CD8-positive, alpha-beta memory T cell (primary cell): ENCODE results near the gene PIP4P1. TPM values are rescaled to one million over a fixed set of nuclear protein-coding genes. Genes with fewer than 3 reads are reported as not detected.
"Not testable (repeated sequence)": the region's sequence is repeated elsewhere in the genome, so short reads cannot be mapped to it uniquely, and the experiment has no call there.

Experiments
- CTCF ChIA-PET: fragments of 350-600 bp; sonication (Branson Sonifier 250); formaldehyde crosslinking; loops from one replicate; lab custom pipeline; 2021; ENCODE audit warnings: antibody characterized with exemption; lab: Charles Lee
- POLR2A ChIA-PET: fragments of 350-600 bp; sonication (Branson Sonifier 250); formaldehyde crosslinking; loops from one replicate; lab custom pipeline; 2021; ENCODE audit warnings: antibody characterized with exemption; lab: Charles Lee
- DNase-seq, 5 donors: peaks; one replicate each; pipeline versions ENCODE4 v3.0.0 to v3.0.0-alpha.2; 2020 to 2022; ENCODE audit warnings: mixed read lengths in 1 of 5
- H3K27ac ChIP-seq: one replicate; pipeline ENCODE4 v1.7.0; 2013; ENCODE audit warnings: low read depth, mild to moderate bottlenecking, low read length, moderate library complexity
- H3K27me3 ChIP-seq: 2 replicates; pipeline ENCODE4 v1.7.0; 2013; ENCODE audit warnings: low read length, mild to moderate bottlenecking; ENCODE audit not compliant: insufficient read depth, poor library complexity, severe bottlenecking
- H3K36me3 ChIP-seq: 2 replicates; pipeline ENCODE4 v1.7.0; 2013; ENCODE audit warnings: mild to moderate bottlenecking, low read length, moderate library complexity; ENCODE audit not compliant: insufficient read depth
- H3K4me1 ChIP-seq: 2 replicates; pipeline ENCODE4 v1.7.0; 2013; ENCODE audit warnings: mild to moderate bottlenecking, low read length, moderate library complexity; ENCODE audit not compliant: insufficient read depth
- H3K4me3 ChIP-seq: 2 replicates; pipeline ENCODE4 v1.7.0; 2013; ENCODE audit warnings: mild to moderate bottlenecking, low read length
- H3K9me3 ChIP-seq: 2 replicates; pipeline ENCODE4 v1.7.0; 2013; ENCODE audit warnings: mild to moderate bottlenecking, low read length
- H3K27ac Mint-ChIP-seq, 8 donors: one replicate each; pipeline ENCODE4 v1.8.0; 2020 to 2021; ENCODE audit warnings: mixed read lengths in 8 of 8, mild to moderate bottlenecking in 6 of 8, inconsistent platforms in 3 of 8, moderate library complexity in 3 of 8
- H3K27me3 Mint-ChIP-seq, 2 donors: one replicate each; pipeline ENCODE4 v1.8.0; 2020 to 2021; ENCODE audit warnings: mixed read lengths in 2 of 2, mild to moderate bottlenecking in 1 of 2, moderate library complexity in 1 of 2
- H3K36me3 Mint-ChIP-seq, 3 donors: one replicate each; pipeline ENCODE4 v1.8.0; 2020 to 2021; ENCODE audit warnings: mixed read lengths in 3 of 3, inconsistent platforms in 1 of 3, mild to moderate bottlenecking in 1 of 3
- H3K4me1 Mint-ChIP-seq, 3 donors: one replicate each; pipeline ENCODE4 v1.8.0; 2020 to 2021; ENCODE audit warnings: mixed read lengths in 3 of 3, inconsistent platforms in 1 of 3, mild to moderate bottlenecking in 1 of 3
- H3K4me3 Mint-ChIP-seq, 7 donors: one replicate each; pipeline ENCODE4 v1.8.0; 2020 to 2021; ENCODE audit warnings: mixed read lengths in 7 of 7, mild to moderate bottlenecking in 6 of 7, moderate library complexity in 4 of 7, inconsistent platforms in 2 of 7
- H3K9me3 Mint-ChIP-seq, 5 donors: one replicate each; pipeline ENCODE4 v1.8.0; 2020 to 2022; ENCODE audit warnings: mixed read lengths in 5 of 5, mild to moderate bottlenecking in 3 of 5, moderate library complexity in 2 of 5, inconsistent platforms in 1 of 5
- polyA plus RNA-seq: library from polyadenylated mRNA; unstranded; fragments of 300-500 nt; fragmentation: Illumina TruSeq; gene quantifications from one replicate; pipeline ENCODE4 v1.2.3, GENCODE V29; 2021
- total RNA-seq, 2 experiments: library from RNA; stranded (reverse); gene quantifications; one replicate each; pipeline ENCODE4 v1.2.3, GENCODE V29; 2021

Gene PIP4P1
- total and polyA plus RNA-seq, 3 experiments from 2014 or later, result 29.5 to 36.4 (median 33.5) TPM

GRCh38 chr14:20458031-20458789 is 3.0 kb downstream of the PIP4P1 start:
- no peak for DNase-seq
- H3K4me1 ChIP-seq, result peaks cover 39% of the 10 kb centered on the region
- H3K27me3 ChIP-seq, result no peaks in the 10 kb centered on the region
- ChIA-PET CTCF (no interaction called here), POLR2A (no interaction called here)
- H3K9me3 ChIP-seq, result no peaks in the 10 kb centered on the region
- Mint-ChIP-seq H3K27ac (peak overlapping the region in 4 of 8 donors; percentile 22 to 95 (median 87)), H3K9me3 (no peaks in the 10 kb centered on the region), H3K27me3 (peaks cover 0 to 6% of the 10 kb centered on the region in 2 donors), H3K36me3 (peaks cover 0 to 28% (median 13%) of the 10 kb centered on the region in 3 donors), H3K4me3 (peak overlapping the region in 2 of 7 donors; percentile 11 to 38), H3K4me1 (peaks cover 33 to 47% (median 34%) of the 10 kb centered on the region in 3 donors)
- H3K4me3 ChIP-seq, result no peak overlapping the region
- H3K36me3 ChIP-seq, result peaks cover 44% of the 10 kb centered on the region
- H3K27ac ChIP-seq, result no peak overlapping the region

- CTCF ChIA-PET, result interaction anchor here (1.9 to 2.5 kb wide), 3 partner anchors 41 to 153 kb away, joined by 7 to 13 read pairs (median 8); partner anchors contain the start of gene PARP2
- POLR2A ChIA-PET, result no interaction called here
- Mint-ChIP-seq H3K9me3 (no peaks in the 10 kb centered on the region), H3K4me1 (peaks cover 36 to 53% (median 41%) of the 10 kb centered on the region in 3 donors), H3K27me3 (peaks cover 0 to 6% of the 10 kb centered on the region in 2 donors), H3K27ac (peak overlapping the region in 1 of 8 donors; percentile 14), H3K36me3 (peaks cover 0 to 37% (median 18%) of the 10 kb centered on the region in 3 donors), H3K4me3 (peak overlapping the region in 2 of 7 donors; percentile 21 to 84)
- Histone ChIP-seq H3K27ac (no peak overlapping the region), H3K4me1 (peaks cover 37% of the 10 kb centered on the region), H3K36me3 (peaks cover 50% of the 10 kb centered on the region), H3K9me3 (no peaks in the 10 kb centered on the region), H3K27me3 (no peaks in the 10 kb centered on the region), H3K4me3 (no peak overlapping the region)
- DNase-seq, result no peak
These were observed 4.3 kb downstream of the PIP4P1 start for GRCh38 chr14:20456971-20457370.

- Mint-ChIP-seq H3K9me3 (no peaks in the 10 kb centered on the region), H3K27ac (no peak overlapping the region), H3K27me3 (no peaks in the 10 kb centered on the region), H3K4me3 (no peak overlapping the region), H3K4me1 (peaks cover 29 to 42% (median 35%) of the 10 kb centered on the region in 3 donors), H3K36me3 (peaks cover 0 to 43% (median 19%) of the 10 kb centered on the region in 3 donors)
- no peaks in the 10 kb centered on the region for H3K9me3 ChIP-seq
- H3K4me1 ChIP-seq, result peaks cover 34% of the 10 kb centered on the region
- peak overlapping the region; percentile 87 for H3K27ac ChIP-seq
- POLR2A ChIA-PET, result interaction anchor here (0.6 to 2.2 kb wide), 9 partner anchors 11 to 226 kb away, joined by 3 to 18 read pairs (median 3); partner anchors contain the start of genes PARP2, PNP and TEP1
- H3K4me3 ChIP-seq, result peak overlapping the region; percentile 78
- H3K27me3 ChIP-seq, result no peaks in the 10 kb centered on the region
- peaks cover 58% of the 10 kb centered on the region for H3K36me3 ChIP-seq
- peak in 1 of 5 donors; percentile 57 for DNase-seq
- CTCF ChIA-PET, result interaction anchor here (0.8 to 2.5 kb wide), 9 partner anchors 8 to 154 kb away, joined by 3 to 13 read pairs (median 5); partner anchors contain the start of genes PARP2 and TEP1
These were observed 5.6 kb downstream of the PIP4P1 start for GRCh38 chr14:20455355-20456300.

GRCh38 chr14:20454516-20455354 is 6.5 kb downstream of the PIP4P1 start, which contains the start of the genes APEX1 and OSGEP:
TSS of gene APEX1 (plus strand) at chr14:20455226. CDS start at chr14:20455646, 420 bp downstream.
TSS of gene OSGEP (minus strand) at chr14:20454812. CDS start at chr14:20454683, 129 bp downstream.
- peaks cover 20 to 36% (median 30%) of the 10 kb centered on the region in 3 donors for H3K4me1 Mint-ChIP-seq
- no peaks in the 10 kb centered on the region for H3K9me3 Mint-ChIP-seq
- H3K36me3 Mint-ChIP-seq, result peaks cover 5 to 34% (median 19%) of the 10 kb centered on the region in 3 donors
- CTCF ChIA-PET, result interaction anchor here (1.0 to 2.5 kb wide), 8 partner anchors 9 to 155 kb away, joined by 3 to 13 read pairs (median 5); partner anchors contain the start of gene PARP2
- POLR2A ChIA-PET, result interaction anchor here (0.6 to 2.2 kb wide), 10 partner anchors 10 to 786 kb away, joined by 3 to 18 read pairs (median 4); partner anchors contain the start of genes PARP2, PNP and TEP1
- Histone ChIP-seq H3K4me3 (peak within 1 kb of the TSS; percentile 78), H3K4me1 (peaks cover 25% of the 10 kb centered on the region), H3K9me3 (no peaks in the 10 kb centered on the region), H3K27me3 (no peaks in the 10 kb centered on the region), H3K27ac (peak within 1 kb of the TSS; percentile 87), H3K36me3 (peaks cover 59% of the 10 kb centered on the region)
- peak within 1 kb of the TSS in 1 of 7 donors; percentile 44 for H3K4me3 Mint-ChIP-seq
- H3K27ac Mint-ChIP-seq, result no peak within 1 kb of the TSS
- peak; percentile 96 to 99 (median 97) for DNase-seq
- H3K27me3 Mint-ChIP-seq, result no peaks in the 10 kb centered on the region

GRCh38 chr14:20452831-20453230 is 8.4 kb downstream of the PIP4P1 start:
- H3K27me3 Mint-ChIP-seq, H3K4me3 ChIP-seq, H3K27ac ChIP-seq, H3K9me3 ChIP-seq, DNase-seq, H3K9me3 Mint-ChIP-seq, H3K27me3 ChIP-seq: not testable (repeated sequence)
- H3K4me1 Mint-ChIP-seq, result peaks cover 12 to 25% (median 18%) of the 10 kb centered on the region in 3 donors
- H3K27ac Mint-ChIP-seq, result peak overlapping the region in 6 of 8 donors; percentile 20 to 63 (median 48)
- H3K36me3 ChIP-seq, result peaks cover 59% of the 10 kb centered on the region
- POLR2A ChIA-PET, result interaction anchor here (0.6 to 0.8 kb wide), 2 partner anchors 18 to 23 kb away, joined by 3 to 4 read pairs; no protein-coding TSS in a partner anchor
- H3K4me1 ChIP-seq, result peaks cover 21% of the 10 kb centered on the region
- CTCF ChIA-PET, result interaction anchor here (1.0 kb wide), 1 partner anchor 29 kb away, joined by 3 read pairs; no protein-coding TSS in a partner anchor
- H3K36me3 Mint-ChIP-seq, result peaks cover 5 to 27% (median 19%) of the 10 kb centered on the region in 3 donors
- H3K4me3 Mint-ChIP-seq, result peak overlapping the region in 4 of 7 donors; percentile 20 to 77 (median 44)

GRCh38 chr14:20446889-20447288 is 14.3 kb downstream of the PIP4P1 start:
- peaks cover 47% of the 10 kb centered on the region for H3K36me3 ChIP-seq
- Mint-ChIP-seq H3K27ac (no peak overlapping the region), H3K4me1 (peaks cover under 1 to 5% (median 3%) of the 10 kb centered on the region in 3 donors)

More at GRCh38 chr14:20446889-20447288, 14.3 kb downstream of the PIP4P1 start:
- peaks cover 2% of the 10 kb centered on the region for H3K4me1 ChIP-seq
- Mint-ChIP-seq H3K36me3 (peaks cover 9 to 30% (median 10%) of the 10 kb centered on the region in 3 donors), H3K27me3 (no peaks in the 10 kb centered on the region), H3K4me3 (no peak overlapping the region), H3K9me3 (no peaks in the 10 kb centered on the region)
- no peaks in the 10 kb centered on the region for H3K9me3 ChIP-seq
- H3K27me3 ChIP-seq, result no peaks in the 10 kb centered on the region
- ChIA-PET CTCF (interaction anchor here (1.2 to 1.5 kb wide), 2 partner anchors 11 to 120 kb away, joined by 3 to 5 read pairs; partner anchors contain the start of gene KLHL33), POLR2A (no interaction called here)
- no peak for DNase-seq
- H3K4me3 ChIP-seq, result no peak overlapping the region
- no peak overlapping the region for H3K27ac ChIP-seq
